ENCODE data around the gene SND1.
"Not testable (repeated sequence)": the region's sequence is repeated elsewhere in the genome, so short reads cannot be mapped to it uniquely, and the experiment has no call there.

Gene SND1

GRCh38 chr7:127892488-127893314, 240.7 kb downstream of the SND1 start:
- no peak for DNase-seq

GRCh38 chr7:127893547-127893946, 241.6 kb downstream of the SND1 start:
- no peak for DNase-seq

GRCh38 chr7:127894588-127894987, 242.6 kb downstream of the SND1 start:
- DNase-seq: no peak

- no peak for DNase-seq
Observed at GRCh38 chr7:127895360-127895759, 243.4 kb downstream of the SND1 start.

GRCh38 chr7:127895814-127896280, 243.9 kb downstream of the SND1 start:
- no peak for DNase-seq

GRCh38 chr7:127896659-127897058, 244.7 kb downstream of the SND1 start:
- DNase-seq: no peak

- no peak for DNase-seq
Observed at GRCh38 chr7:127897704-127898454, 245.9 kb downstream of the SND1 start.

GRCh38 chr7:127899411-127899810, 247.4 kb downstream of the SND1 start:
- DNase-seq: no peak

- DNase-seq: no peak
Observed at GRCh38 chr7:127900141-127900540, 248.1 kb downstream of the SND1 start.

GRCh38 chr7:127900732-127901685, 249.0 kb downstream of the SND1 start:
- DNase-seq: no peak

- DNase-seq: no peak
Observed at GRCh38 chr7:127901895-127902703, 250.1 kb downstream of the SND1 start.

- DNase-seq: not testable (repeated sequence)
Observed at GRCh38 chr7:127902753-127903152, 250.8 kb downstream of the SND1 start.

GRCh38 chr7:127903892-127904669, 252.1 kb downstream of the SND1 start:
- DNase-seq: no peak

- DNase-seq: no peak
Observed at GRCh38 chr7:127904670-127904985, 252.6 kb downstream of the SND1 start.

GRCh38 chr7:127905021-127905420, 253.0 kb downstream of the SND1 start:
- DNase-seq: no peak

GRCh38 chr7:127905491-127906330, 253.7 kb downstream of the SND1 start:
- DNase-seq: no peak

GRCh38 chr7:127907110-127908040, 255.4 kb downstream of the SND1 start:
- no peak for DNase-seq

- no peak for DNase-seq
Observed at GRCh38 chr7:127908430-127909258, 256.6 kb downstream of the SND1 start.
